ENCODE measurements around the gene RCC2. TPM values are rescaled to one million over a fixed set of nuclear protein-coding genes. Genes with fewer than 3 reads are reported as not detected.
"Not testable (repeated sequence)": the region's sequence is repeated elsewhere in the genome, so short reads cannot be mapped to it uniquely, and the experiment has no call there.

Gene RCC2
- total RNA-seq, 1 donor from 2014 or later, result 159 TPM

DNA sequence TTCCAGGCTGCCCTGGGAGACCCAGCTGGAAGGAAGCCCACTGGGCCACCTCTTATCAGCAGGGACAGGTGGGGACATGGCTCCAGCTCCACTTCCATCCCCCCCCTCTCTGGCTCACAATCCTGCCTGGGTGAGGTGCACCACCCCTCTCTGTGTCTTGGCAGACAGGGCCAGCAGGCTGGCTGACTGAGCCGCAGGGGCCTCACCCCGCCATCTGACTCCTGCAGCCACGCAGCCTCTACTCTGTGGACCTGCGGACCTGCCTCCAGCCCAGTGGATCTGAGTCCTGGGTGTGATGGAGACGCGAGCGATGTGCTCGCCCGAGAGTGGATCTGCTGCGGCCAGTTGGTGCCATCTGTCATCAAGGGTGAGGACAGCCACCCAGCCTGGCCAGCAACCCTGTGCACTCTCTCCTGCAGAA is 30.1 kb downstream of the RCC2 start:
- Mint-ChIP-seq H3K9me3 (no peaks in the 10 kb centered on the region), H3K36me3 (peaks cover 42% of the 10 kb centered on the region), H3K4me1 (peaks cover 11% of the 10 kb centered on the region), H3K4me3 (no peak overlapping the region), H3K27ac (no peak overlapping the region), H3K27me3 (ENCODE audit: low read depth) (no peaks in the 10 kb centered on the region)
- TF ChIP-seq, protein P1, sequence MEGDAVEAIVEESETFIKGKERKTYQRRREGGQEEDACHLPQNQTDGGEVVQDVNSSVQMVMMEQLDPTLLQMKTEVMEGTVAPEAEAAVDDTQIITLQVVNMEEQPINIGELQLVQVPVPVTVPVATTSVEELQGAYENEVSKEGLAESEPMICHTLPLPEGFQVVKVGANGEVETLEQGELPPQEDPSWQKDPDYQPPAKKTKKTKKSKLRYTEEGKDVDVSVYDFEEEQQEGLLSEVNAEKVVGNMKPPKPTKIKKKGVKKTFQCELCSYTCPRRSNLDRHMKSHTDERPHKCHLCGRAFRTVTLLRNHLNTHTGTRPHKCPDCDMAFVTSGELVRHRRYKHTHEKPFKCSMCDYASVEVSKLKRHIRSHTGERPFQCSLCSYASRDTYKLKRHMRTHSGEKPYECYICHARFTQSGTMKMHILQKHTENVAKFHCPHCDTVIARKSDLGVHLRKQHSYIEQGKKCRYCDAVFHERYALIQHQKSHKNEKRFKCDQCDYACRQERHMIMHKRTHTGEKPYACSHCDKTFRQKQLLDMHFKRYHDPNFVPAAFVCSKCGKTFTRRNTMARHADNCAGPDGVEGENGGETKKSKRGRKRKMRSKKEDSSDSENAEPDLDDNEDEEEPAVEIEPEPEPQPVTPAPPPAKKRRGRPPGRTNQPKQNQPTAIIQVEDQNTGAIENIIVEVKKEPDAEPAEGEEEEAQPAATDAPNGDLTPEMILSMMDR (IDR thresholded peaks at IDR 0.05; ENCODE audit: unreplicated experiment), result no peak
- no peak for DNase-seq (ENCODE audit: low spot score in 2 of 2, unreplicated experiment in 2 of 2)

DNA sequence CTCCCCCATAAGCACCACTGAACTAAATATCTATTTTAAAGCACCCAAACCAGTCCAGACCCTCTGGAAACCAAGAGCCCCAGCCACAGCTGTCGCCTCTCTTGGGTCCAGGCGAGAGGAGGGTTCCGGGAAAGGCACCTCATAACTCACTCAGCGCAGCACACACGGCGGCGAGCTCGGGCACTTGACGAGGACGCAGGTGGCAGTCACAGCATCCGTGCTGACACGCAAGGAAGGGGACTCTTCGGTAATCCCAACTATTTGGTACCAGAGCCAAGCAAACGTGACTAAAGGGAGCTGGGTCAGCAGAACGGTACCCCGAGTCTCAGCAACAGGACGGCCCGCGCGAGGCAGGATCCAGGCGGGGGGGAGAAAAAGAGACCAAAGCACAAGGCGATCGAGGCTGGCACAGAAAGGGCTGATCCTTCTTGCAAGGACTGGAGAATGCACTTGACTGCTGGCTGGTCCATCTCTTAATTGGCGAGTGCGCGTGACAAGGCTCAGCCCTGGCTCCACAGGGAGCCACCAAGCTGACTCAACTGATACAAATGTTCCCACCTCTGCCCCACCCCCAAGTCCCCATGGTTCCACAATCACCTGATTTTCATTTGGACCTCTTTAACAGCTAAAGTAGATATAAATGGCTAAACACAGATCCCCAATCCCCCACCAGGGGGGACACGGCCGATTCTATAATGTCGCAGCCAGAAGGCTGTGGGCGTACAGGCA is 31.5 kb downstream of the RCC2 start:
- peaks cover 38% of the 10 kb centered on the region for H3K36me3 Mint-ChIP-seq
- DNase-seq (ENCODE audit: low spot score in 2 of 2, unreplicated experiment in 2 of 2); H3K4me3 Mint-ChIP-seq; H3K27me3 Mint-ChIP-seq (ENCODE audit: low read depth); H3K27ac Mint-ChIP-seq; H3K9me3 Mint-ChIP-seq; H3K4me1 Mint-ChIP-seq: not testable (repeated sequence)

DNA sequence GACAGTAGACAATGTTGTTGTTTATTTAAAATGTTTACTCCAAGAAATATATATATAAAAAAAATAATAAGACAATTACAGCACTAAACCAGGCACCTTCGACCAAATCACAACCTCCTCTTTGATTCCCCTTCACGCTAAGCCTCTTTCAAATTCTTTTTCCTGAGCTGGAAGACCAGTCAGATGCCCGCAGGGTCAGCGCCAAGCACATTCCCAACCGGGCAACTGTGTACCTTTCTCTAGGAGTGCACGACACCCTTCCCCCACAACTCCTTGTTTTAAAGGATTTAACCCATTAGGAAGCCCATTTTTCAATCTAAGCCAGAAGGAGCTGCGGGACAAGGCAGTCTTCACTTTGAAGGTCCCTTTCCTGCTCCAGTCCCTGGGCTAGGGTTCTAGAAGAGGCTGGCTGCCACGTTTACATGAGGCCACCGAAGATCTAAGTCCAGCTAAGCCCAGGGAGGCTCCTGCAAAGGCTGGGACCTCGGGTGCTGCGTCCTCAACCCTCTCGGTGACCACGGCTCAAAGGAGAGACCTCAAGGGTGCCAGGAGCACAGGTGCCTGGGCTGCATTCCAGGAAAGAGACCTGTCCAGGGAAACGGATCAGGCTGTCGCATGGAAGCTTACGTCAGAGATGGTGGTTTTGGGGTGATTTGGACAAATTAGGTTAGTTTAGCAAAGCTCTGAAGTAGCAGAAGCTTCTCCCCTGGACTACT is 32.6 kb downstream of the RCC2 start:
- Mint-ChIP-seq H3K36me3 (peaks cover 33% of the 10 kb centered on the region), H3K27ac (peak overlapping the region; percentile 73)
- DNase-seq (ENCODE audit: low spot score in 2 of 2, unreplicated experiment in 2 of 2); H3K4me1 Mint-ChIP-seq; H3K9me3 Mint-ChIP-seq; H3K4me3 Mint-ChIP-seq; H3K27me3 Mint-ChIP-seq (ENCODE audit: low read depth): not testable (repeated sequence)

DNA sequence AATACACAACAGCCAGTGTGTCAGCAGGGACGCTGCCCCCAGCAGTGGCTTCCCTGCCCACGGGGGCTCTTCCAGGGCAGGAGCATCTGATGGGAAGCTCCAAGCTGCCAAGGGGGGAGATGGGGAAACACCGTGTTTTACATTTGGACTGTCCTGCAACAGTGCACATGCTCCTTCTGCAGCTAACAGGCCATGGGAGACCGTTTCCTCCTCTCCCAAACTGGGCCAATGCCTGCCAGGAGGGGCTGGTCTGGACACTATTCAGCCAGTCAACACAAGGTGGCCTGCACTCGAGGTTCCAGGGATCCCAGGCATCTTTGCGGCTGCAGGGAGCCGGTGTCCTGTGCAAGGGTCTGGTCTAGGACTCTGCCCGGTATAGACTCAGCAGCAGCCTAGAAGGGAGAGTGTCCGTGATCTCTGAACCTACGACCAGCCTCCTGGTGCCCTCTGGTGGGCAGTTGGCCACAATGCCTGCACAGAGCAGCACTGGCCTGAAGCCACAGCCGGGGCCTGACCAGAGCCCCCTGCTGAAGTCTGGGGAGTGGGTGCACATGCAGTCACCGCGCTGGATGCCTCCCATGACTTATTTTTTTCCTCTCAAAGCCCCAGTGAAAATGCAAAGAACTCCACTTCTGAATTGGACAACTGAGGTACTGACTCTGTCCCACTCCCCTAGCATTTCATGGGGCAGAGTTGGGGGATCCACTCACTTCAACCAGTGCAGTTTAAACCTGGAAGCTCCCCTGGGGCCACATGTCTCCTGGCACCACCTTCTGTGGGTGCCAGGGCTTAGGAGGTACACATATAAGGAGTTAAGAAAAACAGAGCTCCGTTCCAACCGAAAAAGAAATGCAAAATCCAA is 33.3 kb downstream of the RCC2 start:
- H3K27me3 Mint-ChIP-seq (ENCODE audit: low read depth), result no peaks in the 10 kb centered on the region
- TF ChIP-seq, protein P1 (IDR thresholded peaks at IDR 0.05; ENCODE audit: unreplicated experiment), result peak; percentile 72
- no peak overlapping the region for H3K4me3 Mint-ChIP-seq
- no peaks in the 10 kb centered on the region for H3K4me1 Mint-ChIP-seq
- no peaks in the 10 kb centered on the region for H3K9me3 Mint-ChIP-seq
- peak in 1 of 2 experiments; percentile 69 for DNase-seq (ENCODE audit: low spot score in 2 of 2, unreplicated experiment in 2 of 2)
- no peak overlapping the region for H3K27ac Mint-ChIP-seq
- H3K36me3 Mint-ChIP-seq, result peaks cover 28% of the 10 kb centered on the region

DNA sequence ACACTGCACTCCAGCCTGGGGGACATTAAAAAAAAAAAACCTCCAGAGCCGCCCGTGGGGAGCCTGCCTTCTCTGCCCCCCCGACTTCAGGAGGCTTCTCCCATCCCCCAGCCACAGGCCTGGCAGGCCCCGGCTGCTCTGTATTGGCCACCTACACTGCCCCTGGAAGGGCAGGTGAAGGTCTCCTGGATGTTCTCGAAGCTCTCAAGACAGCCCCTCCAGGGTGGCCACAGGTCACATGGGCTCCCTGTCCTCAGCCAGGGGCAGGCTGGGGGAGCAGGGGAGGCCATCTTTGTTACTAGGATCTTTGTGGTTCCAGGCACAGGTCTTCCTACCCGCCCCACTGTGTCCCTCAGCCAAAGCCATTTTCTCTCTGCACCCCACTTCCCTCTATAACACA is 34.7 kb downstream of the RCC2 start:
- H3K27ac Mint-ChIP-seq, result no peak overlapping the region
- TF ChIP-seq, protein P1 (IDR thresholded peaks at IDR 0.05; ENCODE audit: unreplicated experiment), result no peak
- H3K4me3 Mint-ChIP-seq, result no peak overlapping the region

DNA sequence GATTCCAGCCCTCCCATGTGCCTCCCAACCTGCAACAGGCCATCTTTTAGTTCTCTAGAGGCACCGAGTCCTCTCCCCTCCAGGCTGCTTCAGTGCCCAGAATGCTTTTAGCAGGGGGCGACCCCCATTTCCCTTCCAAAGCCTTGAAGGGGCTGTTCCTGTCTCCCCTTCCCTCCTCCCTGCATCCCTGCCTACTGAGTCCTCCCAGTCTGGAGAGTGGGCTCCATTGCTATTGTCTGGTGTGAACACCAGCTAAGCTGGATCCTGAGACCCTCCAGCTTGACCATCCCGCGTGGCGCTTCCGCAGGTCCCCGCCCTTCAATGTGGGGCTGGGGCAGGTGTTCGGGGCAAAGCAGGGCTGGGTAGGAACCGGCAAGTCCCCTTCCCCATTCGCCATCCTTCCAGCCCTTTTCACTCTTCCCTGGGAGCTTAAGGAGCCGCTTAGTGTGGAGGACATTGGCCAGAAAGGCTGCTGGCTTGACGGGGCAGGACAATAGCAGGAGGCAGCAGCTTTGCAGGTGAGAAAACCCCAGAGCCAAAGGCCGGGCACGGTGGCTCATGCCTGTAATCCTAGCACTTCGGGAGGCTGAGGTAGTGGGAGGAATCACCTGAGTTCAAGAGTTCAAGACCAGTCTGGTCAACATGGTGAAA is 35.3 kb downstream of the RCC2 start:
- no peaks in the 10 kb centered on the region for H3K4me1 Mint-ChIP-seq
- no peak overlapping the region for H3K27ac Mint-ChIP-seq
- no peaks in the 10 kb centered on the region for H3K27me3 Mint-ChIP-seq (ENCODE audit: low read depth)
- no peak overlapping the region for H3K4me3 Mint-ChIP-seq
- TF ChIP-seq, protein P1 (IDR thresholded peaks at IDR 0.05; ENCODE audit: unreplicated experiment), result no peak
- peaks cover 14% of the 10 kb centered on the region for H3K36me3 Mint-ChIP-seq
- no peak for DNase-seq (ENCODE audit: low spot score in 2 of 2, unreplicated experiment in 2 of 2)
- H3K9me3 Mint-ChIP-seq, result no peaks in the 10 kb centered on the region

More for the DNA sequence above, 34.7 kb downstream of the RCC2 start:
- H3K4me1 Mint-ChIP-seq, result no peaks in the 10 kb centered on the region
- no peaks in the 10 kb centered on the region for H3K9me3 Mint-ChIP-seq
- H3K27me3 Mint-ChIP-seq (ENCODE audit: low read depth), result no peaks in the 10 kb centered on the region
- DNase-seq (ENCODE audit: low spot score in 2 of 2, unreplicated experiment in 2 of 2), result no peak
- peaks cover 18% of the 10 kb centered on the region for H3K36me3 Mint-ChIP-seq
